ENCODE data around the gene SCAMP3.

GRCh38 chr1:155207806-155208540 is 54.2 kb downstream of the SCAMP3 start, which contains the start of gene THBS3:
- TF ChIP-seq EZH2 (IDR thresholded peaks at IDR 0.05; ENCODE audit: insufficient read depth, poor library complexity, severe bottlenecking) = no peak
- TF ChIP-seq EZH2phosphoT487 (IDR thresholded peaks at IDR 0.05; ENCODE audit: insufficient read depth, low read depth) = no peak
